SK-N-MC (cell line): ENCODE measurements around the gene PLBD2.
A peak's percentile ranks its signal among the peaks of the same experiment; 100 is the strongest.
"Not testable (repeated sequence)": the region's sequence is repeated elsewhere in the genome, so short reads cannot be mapped to it uniquely, and the experiment has no call there.

Experiments
- DNase-seq: peaks from one replicate; pipeline ENCODE4 v3.0.0-alpha.2; 2011; ENCODE audit warnings: low read depth, low spot score
- H3K27ac ChIP-seq: fragments of 200-600 bp; sonication (generic); 2 replicates; pipeline ENCODE4 v1.5.1; 2016; ENCODE audit warnings: mixed run types
- H3K36me3 ChIP-seq: fragments of 200-600 bp; sonication (generic); 2 replicates; pipeline ENCODE4 v1.6.1; 2017; ENCODE audit warnings: antibody characterized with exemption, low read length, mixed read lengths; ENCODE audit not compliant: insufficient read depth
- H3K4me3 ChIP-seq: fragments of 200-600 bp; sonication (generic); 2 replicates; pipeline ENCODE4 v1.5.1; 2016
- H3K9ac ChIP-seq: fragments of 200-600 bp; sonication (generic); 2 replicates; pipeline ENCODE4 v1.8.0; 2017; ENCODE audit warnings: mixed run types, mixed read lengths; ENCODE audit not compliant: insufficient read length
- H3K9me3 ChIP-seq: fragments of 200-600 bp; sonication (generic); 2 replicates; pipeline ENCODE4 v1.6.1; 2017; ENCODE audit warnings: low read depth, mild to moderate bottlenecking, antibody characterized with exemption, low read length, moderate library complexity, mixed read lengths
- EZH2 ChIP-seq: fragments of 200-600 bp; sonication (generic); IDR thresholded peaks from one replicate; pipeline ENCODE4 v1.6.1; 2017; ENCODE audit warnings: antibody characterized with exemption
- FOXP2 ChIP-seq: optimal IDR thresholded peaks from 2 replicates; pipeline ENCODE3; 2011; ENCODE audit warnings: mild to moderate bottlenecking, moderate library complexity; ENCODE audit not compliant: insufficient read depth; ENCODE audit errors: extremely low read length, control extremely low read depth
- POLR2AphosphoS5 ChIP-seq: IDR thresholded peaks from 2 replicates; pipeline ENCODE4 v1.6.1; 2012; ENCODE audit warnings: mild to moderate bottlenecking, low read depth, low read length, borderline replicate concordance

PLBD2 gene

DNA sequence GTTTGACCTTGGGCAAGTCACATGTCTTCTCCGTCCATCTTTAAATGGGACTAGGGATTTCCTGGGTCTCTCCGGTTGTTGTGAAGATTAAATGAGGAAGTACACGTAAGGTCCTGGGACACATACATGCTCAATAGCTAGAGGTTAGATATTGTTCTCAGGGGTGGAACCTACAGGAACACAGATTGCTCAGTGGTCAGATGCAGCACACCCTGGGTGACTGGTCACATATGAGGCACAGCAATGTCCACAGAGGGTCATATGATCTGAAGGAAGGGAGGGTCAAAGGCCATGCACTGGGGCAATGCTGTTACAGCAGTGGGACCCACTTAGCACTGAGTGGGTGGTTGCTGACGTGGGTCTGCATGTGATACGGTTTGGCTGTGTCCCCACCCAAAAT is 12.0 kb upstream of the PLBD2 start:
- no peak for DNase-seq
- no peak overlapping the region for H3K9ac ChIP-seq
- no peak overlapping the region for H3K4me3 ChIP-seq
- TF ChIP-seq POLR2AphosphoS5 (no peak), EZH2 (no peak), FOXP2 (no peak)
- H3K9me3 ChIP-seq, result no peaks in the 10 kb centered on the region
- H3K36me3 ChIP-seq, result no peaks in the 10 kb centered on the region
- H3K27ac ChIP-seq, result no peak overlapping the region

DNA sequence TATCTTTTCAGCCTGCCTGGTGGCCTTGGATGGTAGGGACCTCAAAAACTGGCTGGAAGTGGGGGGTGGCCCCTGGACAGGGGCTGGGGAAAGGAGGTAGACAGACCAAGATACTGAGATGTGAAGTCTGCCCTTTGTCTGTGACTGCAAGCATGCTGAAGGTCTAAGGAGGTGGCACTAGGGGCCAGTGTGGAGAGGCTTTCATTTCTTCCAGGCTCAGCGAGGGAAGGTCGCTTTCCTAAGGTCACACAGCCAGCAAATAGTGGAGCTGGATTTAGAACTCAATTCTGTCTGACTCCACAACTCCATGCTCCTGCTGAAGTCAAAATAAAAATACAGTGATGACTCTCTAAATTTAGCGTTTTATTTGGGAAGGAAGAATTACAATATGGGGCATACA is 11.3 kb upstream of the PLBD2 start:
- H3K9ac ChIP-seq, result no peak overlapping the region

DNA sequence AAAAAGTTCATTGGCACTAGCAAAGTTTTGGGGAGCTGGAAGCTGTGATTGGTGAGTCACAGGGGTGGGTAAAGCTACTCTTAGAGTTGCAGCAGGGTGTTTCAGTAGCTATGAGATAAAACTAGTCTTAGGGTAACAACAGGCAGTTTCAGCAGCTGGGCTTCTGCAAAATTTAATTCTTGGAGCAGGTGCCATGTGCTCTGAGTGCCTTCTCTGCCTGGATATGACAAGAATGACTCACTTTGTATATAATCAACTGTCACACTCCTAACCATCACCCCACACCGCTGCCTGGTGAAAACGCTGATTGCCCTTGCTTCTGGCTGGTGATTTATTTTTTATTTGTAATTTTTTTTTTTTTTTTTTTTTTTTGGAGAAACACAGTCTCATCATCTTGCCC is 10.5 kb upstream of the PLBD2 start:
- H3K9me3 ChIP-seq, result no peaks in the 10 kb centered on the region
- H3K27ac ChIP-seq, result no peak overlapping the region
- TF ChIP-seq EZH2 (no peak), FOXP2 (no peak), POLR2AphosphoS5 (no peak)
- H3K4me3 ChIP-seq, result no peak overlapping the region
- DNase-seq, result no peak
- no peak overlapping the region for H3K9ac ChIP-seq
- no peaks in the 10 kb centered on the region for H3K36me3 ChIP-seq

More for the DNA sequence above, 11.3 kb upstream of the PLBD2 start:
- TF ChIP-seq POLR2AphosphoS5 (no peak), FOXP2 (no peak), EZH2 (no peak)
- Histone ChIP-seq H3K36me3 (no peaks in the 10 kb centered on the region), H3K9me3 (no peaks in the 10 kb centered on the region), H3K27ac (no peak overlapping the region), H3K4me3 (no peak overlapping the region)
- no peak for DNase-seq

DNA sequence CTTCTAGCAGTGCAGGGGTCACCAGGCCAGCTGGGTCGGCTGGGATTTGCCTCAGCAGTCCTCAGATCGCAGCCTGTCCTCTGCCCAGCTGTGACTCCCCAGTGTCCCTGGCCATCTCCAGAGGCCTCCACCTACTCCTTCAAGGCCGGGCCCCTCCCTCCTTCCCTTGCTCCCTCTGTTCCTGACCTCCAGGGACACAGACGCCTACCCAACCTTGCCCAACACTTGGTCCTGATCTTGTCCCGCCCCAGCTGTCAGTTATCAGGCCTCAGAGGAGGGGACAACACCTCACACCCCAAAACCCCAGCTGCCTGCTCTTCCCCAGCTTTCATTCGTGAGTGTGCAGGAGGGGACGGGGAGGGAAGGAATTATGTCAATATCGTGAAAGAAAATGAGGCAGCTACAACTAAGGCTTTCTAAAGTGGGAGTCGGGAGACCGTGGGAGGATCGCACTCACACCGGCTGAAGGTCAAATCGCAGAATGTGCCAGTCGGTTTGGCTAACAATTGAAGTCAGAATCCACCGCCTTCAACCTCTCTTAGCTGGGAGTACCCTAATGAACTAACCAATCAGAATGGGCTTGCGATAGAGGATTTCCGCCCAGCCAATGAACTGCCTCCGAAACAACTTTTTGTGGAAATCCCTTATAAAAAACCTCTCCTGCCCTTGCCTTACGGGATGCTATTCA is 9.4 kb upstream of the PLBD2 start:
- DNase-seq, result no peak
- no peak for TF ChIP-seq POLR2AphosphoS5
- TF ChIP-seq EZH2, result no peak
- TF ChIP-seq FOXP2, result no peak
- Histone ChIP-seq H3K9me3 (no peaks in the 10 kb centered on the region), H3K27ac (no peak overlapping the region), H3K9ac (no peak overlapping the region), H3K36me3 (no peaks in the 10 kb centered on the region), H3K4me3 (no peak overlapping the region)

DNA sequence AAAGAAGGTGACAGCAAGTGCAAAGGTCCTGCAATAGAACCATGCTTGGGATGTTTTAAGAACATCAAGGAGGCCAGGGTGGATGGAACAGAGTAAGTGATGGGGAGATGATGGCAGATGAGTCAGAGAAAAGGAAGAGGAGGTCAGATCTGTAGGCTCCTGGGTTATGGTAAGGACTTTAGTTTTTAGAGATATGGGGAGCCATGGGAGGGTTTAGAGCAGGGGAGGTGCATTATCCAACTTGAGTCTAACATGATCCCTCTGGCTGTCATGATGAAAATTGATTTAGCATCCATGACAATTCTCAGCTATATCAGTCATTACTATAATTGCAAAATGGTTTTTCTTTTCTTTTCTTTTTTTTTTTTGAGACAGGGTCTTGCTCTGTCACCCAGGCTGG is 7.3 kb upstream of the PLBD2 start:
- Histone ChIP-seq H3K36me3 (no peaks in the 10 kb centered on the region), H3K27ac (no peak overlapping the region), H3K4me3 (no peak overlapping the region), H3K9me3 (no peaks in the 10 kb centered on the region), H3K9ac (no peak overlapping the region)
- no peak for DNase-seq
- no peak for TF ChIP-seq FOXP2
- TF ChIP-seq EZH2, result no peak
- no peak for TF ChIP-seq POLR2AphosphoS5

DNA sequence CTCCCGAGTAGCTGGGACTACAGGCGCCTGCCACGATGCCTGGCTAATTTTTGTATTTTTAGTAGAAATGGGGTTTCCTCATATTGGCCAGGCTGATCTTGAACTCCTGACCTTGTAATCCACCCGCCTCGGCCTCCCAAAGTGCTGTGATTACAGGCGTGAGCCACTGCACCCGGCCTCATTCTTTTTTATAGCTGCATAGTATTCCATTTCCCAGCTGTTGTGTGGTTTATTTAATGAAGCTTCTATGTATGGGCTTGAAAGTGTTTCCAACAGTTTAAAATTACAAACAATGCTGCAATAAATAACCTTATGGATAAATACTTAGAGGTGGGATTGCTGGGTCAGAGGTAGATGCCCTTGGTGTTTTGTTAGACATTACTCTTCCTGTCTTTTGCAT is 4.2 kb upstream of the PLBD2 start:
- H3K27ac ChIP-seq, H3K9ac ChIP-seq, DNase-seq, H3K9me3 ChIP-seq, H3K36me3 ChIP-seq, H3K4me3 ChIP-seq: not testable (repeated sequence)

DNA sequence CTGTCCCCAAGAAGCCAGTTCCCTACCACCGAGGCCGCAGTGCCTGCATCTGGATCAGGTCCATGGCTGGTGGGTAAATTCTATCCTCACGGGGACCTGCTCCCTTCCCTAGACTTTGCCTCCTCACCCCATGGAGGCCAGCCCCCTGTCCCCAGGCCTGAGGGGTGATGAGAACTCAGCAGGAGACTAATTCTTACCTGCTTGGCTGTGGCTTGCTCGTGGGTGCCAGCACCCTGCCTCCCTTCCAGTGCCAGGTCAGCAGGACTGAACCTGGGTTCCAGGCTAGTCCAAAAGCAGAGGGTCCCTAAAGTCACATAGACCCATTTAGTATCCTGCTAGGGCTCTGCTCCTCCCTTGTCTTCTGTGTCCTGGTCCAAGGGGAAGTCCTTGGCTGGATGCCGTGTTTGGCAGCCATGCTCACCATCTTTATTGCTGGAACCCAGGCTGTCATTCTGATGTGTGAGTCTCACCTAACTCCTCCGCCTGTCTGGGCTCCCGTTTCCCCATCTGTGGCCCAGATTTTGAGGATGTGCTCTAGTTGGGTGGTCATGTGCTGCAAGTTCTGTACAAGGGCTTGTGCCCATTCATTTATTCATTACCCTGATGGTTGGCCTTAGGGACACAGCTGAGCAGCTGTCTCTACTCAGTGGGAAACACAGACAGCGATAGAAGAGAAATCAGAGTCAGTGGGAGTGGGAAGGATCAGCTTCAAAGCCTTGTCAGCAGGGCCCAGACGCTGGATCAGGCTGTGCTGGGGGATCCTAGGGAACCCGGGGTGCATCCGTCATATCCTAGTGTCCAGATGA is 949 bp downstream of the PLBD2 start:
- Histone ChIP-seq H3K9me3 (no peaks in the 10 kb centered on the region), H3K27ac (no peak overlapping the region), H3K4me3 (peak overlapping the region; percentile 94), H3K9ac (peak overlapping the region; percentile 88), H3K36me3 (no peaks in the 10 kb centered on the region)
- TF ChIP-seq POLR2AphosphoS5, result no peak
- TF ChIP-seq EZH2, result no peak
- TF ChIP-seq FOXP2, result no peak
- no peak for DNase-seq

DNA sequence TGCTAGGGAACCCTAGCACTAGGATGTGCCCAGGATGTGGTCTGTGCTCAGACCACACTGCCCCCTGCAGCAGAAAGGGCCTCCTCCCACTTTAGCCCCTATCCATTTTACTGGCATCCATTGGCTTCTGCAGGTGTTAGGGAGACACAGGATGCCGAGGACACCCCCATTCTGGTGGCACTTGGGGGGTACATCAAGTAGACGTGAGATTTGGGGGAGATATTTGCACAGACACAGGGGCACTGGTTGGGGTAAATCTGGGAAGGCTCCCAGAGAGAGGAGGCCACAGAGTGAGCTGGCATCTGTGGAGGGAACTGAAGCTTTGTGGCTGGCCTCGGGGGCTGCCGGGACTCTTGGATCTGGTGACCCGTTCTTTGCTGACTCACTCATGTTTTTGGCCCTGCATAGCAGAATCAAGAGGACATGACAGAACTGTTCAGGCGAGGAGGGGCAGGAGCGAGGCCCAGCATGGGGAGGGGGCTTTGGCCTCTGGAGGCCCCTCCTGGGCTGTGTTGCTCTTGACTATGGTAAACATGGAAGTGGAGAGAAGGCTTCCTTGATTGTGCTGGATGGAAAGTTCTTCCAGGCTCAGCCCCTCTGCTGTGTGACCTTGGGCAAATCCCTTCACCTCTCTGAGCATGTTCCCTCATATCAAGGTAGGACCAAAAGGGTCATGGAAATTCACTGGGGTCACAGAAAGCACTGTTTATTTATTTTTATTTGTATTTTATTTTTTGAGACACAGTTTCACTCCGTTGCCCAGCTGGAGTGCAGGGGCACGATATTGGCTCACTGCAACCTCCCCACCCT is 1.8 kb downstream of the PLBD2 start:
- peak overlapping the region; percentile 94; the same call in 1 of the 2 replicates for H3K4me3 ChIP-seq
- DNase-seq, result no peak
- H3K9ac ChIP-seq, result no peak overlapping the region
- H3K9me3 ChIP-seq, result no peaks in the 10 kb centered on the region
- H3K36me3 ChIP-seq, result no peaks in the 10 kb centered on the region
- H3K27ac ChIP-seq, result no peak overlapping the region
- no peak for TF ChIP-seq EZH2
- TF ChIP-seq FOXP2, result no peak
- TF ChIP-seq POLR2AphosphoS5, result no peak
